ENCODE results near the gene RFX8. TPM values are rescaled to one million over a fixed set of nuclear protein-coding genes. Genes with fewer than 3 reads are reported as not detected.
A peak's percentile ranks its signal among the peaks of the same experiment; 100 is the strongest.

The RFX8 gene
- total and polyA plus RNA-seq, 2 of the 8 experiments (the other 6 are each of a cell fraction or from before 2014, with no cell fraction given), result 0.60 to 0.97 TPM

DNA sequence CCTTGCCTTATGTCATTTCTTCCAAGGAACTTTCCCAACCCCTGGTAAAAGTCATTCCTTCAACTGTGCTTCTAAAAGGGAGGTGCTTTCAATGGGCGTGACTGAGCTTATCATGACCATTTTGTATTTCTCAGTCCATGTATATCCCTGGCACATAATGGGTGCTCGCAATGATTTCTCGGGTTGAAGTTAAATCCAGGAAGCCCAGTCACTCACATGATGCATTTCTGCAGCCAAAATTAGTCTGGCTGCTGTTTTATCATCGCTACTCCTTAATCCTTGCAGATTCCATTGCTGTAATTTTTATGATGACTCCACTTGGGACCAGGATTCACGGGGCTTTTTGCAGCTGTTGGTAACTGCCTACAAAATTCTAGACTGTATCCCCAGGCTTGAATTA, 25.9 kb upstream of the RFX8 start:
- ChIA-PET POLR2A (ENCODE audit: partially characterized antibody) (no interaction called here), CTCF (ENCODE audit: partially characterized antibody) (interaction anchor here (0.7 to 1.2 kb wide), 2 partner anchors 10 to 198 kb away, joined by 3 read pairs; no protein-coding TSS in a partner anchor)
- Histone ChIP-seq H4K5ac (ENCODE audit: insufficient read length, low read depth, low read length) (no peak overlapping the region), H3K4me3 (ENCODE audit: extremely low read depth in 1 of 4, insufficient read depth in 2 of 4, low read depth in 3 of 4, low read length in 4 of 4) (no peak overlapping the region), H3K9me3 (ENCODE audit: insufficient read depth in 2 of 2, low read depth in 1 of 2, low read length in 1 of 2) (no peaks in the 10 kb centered on the region), H4K91ac (replicated peaks; ENCODE audit: insufficient read length, low read length) (no peak overlapping the region), H3K27me3 (replicated peaks in 1 of 4; ENCODE audit: control insufficient read depth in 3 of 4, extremely low read depth in 1 of 4, insufficient read depth in 3 of 4, low read length in 3 of 4) (no peaks in the 10 kb centered on the region), H2AK5ac (ENCODE audit: low read depth, low read length) (no peak overlapping the region), H3K27ac (ENCODE audit: low read depth, low read length) (no peak overlapping the region), H2BK15ac (ENCODE audit: low read length) (no peak overlapping the region), H3K4ac (replicated peaks; ENCODE audit: insufficient read length, low read depth, low read length) (no peak overlapping the region), H2BK120ac (replicated peaks; ENCODE audit: low read depth, low read length) (no peak overlapping the region), H3K36me3 (ENCODE audit: control insufficient read depth in 2 of 4, insufficient read depth in 4 of 4, low read length in 3 of 4) (no peaks in the 10 kb centered on the region), H2BK20ac (ENCODE audit: low read length) (no peak overlapping the region), H3K79me2 (ENCODE audit: control insufficient read depth in 1 of 2, insufficient read depth in 2 of 2, low read length in 2 of 2) (no peaks in the 10 kb centered on the region), H2BK12ac (ENCODE audit: low read depth, low read length) (no peak overlapping the region), H3K23ac (ENCODE audit: insufficient read length) (no peak overlapping the region), H3K79me1 (ENCODE audit: low read depth, low read length) (no peaks in the 10 kb centered on the region), H3K9ac (replicated peaks in 1 of 4; ENCODE audit: extremely low read depth in 1 of 4, low read depth in 3 of 4, low read length in 3 of 4) (no peak overlapping the region), H3K4me1 (replicated peaks in 1 of 4; ENCODE audit: control insufficient read depth in 3 of 4, insufficient read depth in 4 of 4, low read length in 3 of 4) (no peaks in the 10 kb centered on the region), H3K56ac (replicated peaks; ENCODE audit: insufficient read length, low read depth, low read length) (no peak overlapping the region), H4K8ac (ENCODE audit: extremely low read depth, insufficient read depth, low read length) (no peak overlapping the region), H2BK5ac (ENCODE audit: low read depth, low read length) (no peak overlapping the region), H3K18ac (ENCODE audit: extremely low read depth, low read length) (no peak overlapping the region), H4K20me1 (replicated peaks in 1 of 2; ENCODE audit: control insufficient read depth in 1 of 2, insufficient read depth in 2 of 2, low read length in 2 of 2) (no peaks in the 10 kb centered on the region), H3K14ac (ENCODE audit: insufficient read length) (no peak overlapping the region), H2AFZ (ENCODE audit: low read length) (peak overlapping the region; percentile 36; the same call in 1 of the 2 replicates), H3K4me2 (ENCODE audit: insufficient read depth in 1 of 2, low read depth in 2 of 2, low read length in 2 of 2) (no peak overlapping the region), H3K23me2 (ENCODE audit: low read depth, low read length) (no peaks in the 10 kb centered on the region)
- TF ChIP-seq NANOG (IDR thresholded peaks at IDR 0.05; ENCODE audit: insufficient read depth, low read depth, low read length, poor library complexity, severe bottlenecking), result no peak
- FAIRE-seq (no peak), DNase-seq (ENCODE audit: low read depth in 1 of 2, low spot score in 2 of 2) (no peak)
- 92% methylated on average over 5 of the region's 5 CpGs; no CpG with 5 or more reads in 1 of the 2 experiments for WGBS, 2 experiments (ENCODE audit: extremely low coverage in 1 of 2, insufficient coverage in 1 of 2, insufficient read length in 1 of 2, insufficient replicate concordance in 2 of 2, low coverage in 1 of 2, low lambda C conversion rate in 2 of 2, missing lambda C conversion rate in 1 of 2)

Data from H1 (cell line).